GM21360 (cell line): ENCODE data around the gene CACNA2D3.

Experiments used
- ATAC-seq: cut with Tn5 transposase; IDR thresholded peaks from one replicate; pipeline ENCODE4 v1.9.1; 2021; ENCODE audit warnings: mild to moderate bottlenecking, moderate library complexity; ENCODE audit not compliant: unreplicated experiment

CACNA2D3 gene

GRCh38 chr3:54322354-54322753 is 200.0 kb downstream of the CACNA2D3 start:
- no peak for ATAC-seq

GRCh38 chr3:54324103-54324502 is 201.8 kb downstream of the CACNA2D3 start:
- no peak for ATAC-seq

GRCh38 chr3:54326951-54327350 is 204.6 kb downstream of the CACNA2D3 start:
- ATAC-seq: no peak

GRCh38 chr3:54331341-54331740 is 209.0 kb downstream of the CACNA2D3 start:
- no peak for ATAC-seq

GRCh38 chr3:54337846-54338245 is 215.5 kb downstream of the CACNA2D3 start:
- no peak for ATAC-seq

- ATAC-seq: no peak
Observed at GRCh38 chr3:54339608-54340007, 217.3 kb downstream of the CACNA2D3 start.

GRCh38 chr3:54341811-54342210 is 219.5 kb downstream of the CACNA2D3 start:
- ATAC-seq: no peak

- no peak for ATAC-seq
Observed at GRCh38 chr3:54342676-54343075, 220.3 kb downstream of the CACNA2D3 start.

GRCh38 chr3:54343495-54343894 is 221.1 kb downstream of the CACNA2D3 start:
- ATAC-seq: no peak

GRCh38 chr3:54344601-54345231 is 222.4 kb downstream of the CACNA2D3 start:
- no peak for ATAC-seq

GRCh38 chr3:54345847-54346375 is 223.6 kb downstream of the CACNA2D3 start:
- no peak for ATAC-seq

GRCh38 chr3:54347060-54347459 is 224.7 kb downstream of the CACNA2D3 start:
- ATAC-seq: no peak

GRCh38 chr3:54347933-54348332 is 225.6 kb downstream of the CACNA2D3 start:
- no peak for ATAC-seq

- ATAC-seq: no peak
Observed at GRCh38 chr3:54349231-54349652, 226.9 kb downstream of the CACNA2D3 start.

- ATAC-seq: no peak
Observed at GRCh38 chr3:54349691-54350090, 227.3 kb downstream of the CACNA2D3 start.

- no peak for ATAC-seq
Observed at GRCh38 chr3:54353546-54353945, 231.2 kb downstream of the CACNA2D3 start.

GRCh38 chr3:54353946-54354345 is 231.6 kb downstream of the CACNA2D3 start:
- no peak for ATAC-seq

GRCh38 chr3:54355800-54356199 is 233.4 kb downstream of the CACNA2D3 start:
- ATAC-seq: no peak

- no peak for ATAC-seq
Observed at GRCh38 chr3:54356261-54357045, 234.1 kb downstream of the CACNA2D3 start.

- no peak for ATAC-seq
Observed at GRCh38 chr3:54357301-54357700, 234.9 kb downstream of the CACNA2D3 start.

GRCh38 chr3:54358316-54358715 is 236.0 kb downstream of the CACNA2D3 start:
- no peak for ATAC-seq
